DMS153 (cell line): ENCODE results near the gene SLITRK1.

Source experiments
- DNase-seq: peaks from one replicate; lab custom pipeline; 2025; lab: John Stamatoyannopoulos, UW

Gene SLITRK1

DNA sequence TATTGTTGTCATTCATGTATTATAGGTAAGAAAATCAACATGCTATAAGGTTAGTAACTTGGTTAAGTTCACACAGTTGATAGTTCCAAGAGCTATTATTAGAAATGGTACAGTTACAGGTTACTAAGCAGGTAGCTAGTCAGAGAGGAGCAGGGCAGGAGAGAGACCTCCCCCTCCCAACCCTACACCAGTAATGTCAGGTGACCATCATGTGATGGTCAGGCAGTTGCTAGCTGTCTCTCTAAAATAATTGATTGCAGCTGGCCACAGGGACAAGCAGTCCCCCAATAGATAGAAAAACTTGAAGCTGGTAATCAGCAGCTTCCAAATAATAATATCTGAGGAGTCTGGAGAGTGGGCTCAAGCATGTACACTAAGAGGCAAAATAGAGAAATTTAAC lies 14.6 kb downstream of the SLITRK1 start:
- DNase-seq, result no peak

DNA sequence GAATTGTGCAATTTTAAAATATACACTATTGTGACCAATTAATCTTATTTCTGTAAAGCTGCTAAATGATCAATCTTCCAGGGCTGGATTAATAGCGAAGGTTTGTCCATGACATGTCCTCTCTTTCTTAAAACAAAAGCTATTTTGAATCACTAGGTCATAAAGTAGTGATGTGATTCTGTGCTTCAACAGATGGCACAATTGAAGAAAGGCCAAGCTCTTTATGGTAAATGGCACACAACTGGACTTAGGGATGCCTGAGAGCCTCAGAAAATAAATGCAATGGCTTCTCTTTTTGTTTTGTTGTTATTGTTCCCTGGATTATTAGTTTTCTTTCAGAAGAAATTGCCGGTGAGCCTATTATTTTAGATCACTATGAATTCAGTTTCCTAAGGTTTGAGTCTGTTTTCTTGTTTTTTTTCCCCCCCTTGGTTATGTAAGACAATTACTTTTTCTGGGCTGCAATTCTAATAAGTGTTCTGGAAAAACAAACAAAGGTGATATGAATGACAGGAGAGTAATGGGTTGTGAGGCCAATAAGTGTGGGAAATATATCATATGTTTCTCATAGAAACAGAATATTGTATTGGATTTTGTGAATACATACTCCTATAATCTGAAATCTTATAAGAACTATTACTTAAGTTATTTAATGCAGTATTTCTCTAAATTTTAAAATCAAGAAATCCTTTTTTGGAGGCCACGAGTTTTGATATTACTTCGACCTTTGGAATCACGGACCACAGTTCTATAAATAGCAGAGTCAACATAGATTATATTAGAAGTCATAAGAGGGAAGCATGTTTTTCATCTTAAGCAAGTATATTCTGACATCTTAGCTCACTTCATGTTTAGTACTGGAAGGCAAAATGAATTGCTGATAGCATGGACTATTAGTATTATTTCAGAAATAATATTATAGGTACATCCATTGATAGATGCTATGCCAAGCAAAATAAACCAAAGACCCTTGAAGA lies 16.8 kb downstream of the SLITRK1 start:
- no peak for DNase-seq

DNA sequence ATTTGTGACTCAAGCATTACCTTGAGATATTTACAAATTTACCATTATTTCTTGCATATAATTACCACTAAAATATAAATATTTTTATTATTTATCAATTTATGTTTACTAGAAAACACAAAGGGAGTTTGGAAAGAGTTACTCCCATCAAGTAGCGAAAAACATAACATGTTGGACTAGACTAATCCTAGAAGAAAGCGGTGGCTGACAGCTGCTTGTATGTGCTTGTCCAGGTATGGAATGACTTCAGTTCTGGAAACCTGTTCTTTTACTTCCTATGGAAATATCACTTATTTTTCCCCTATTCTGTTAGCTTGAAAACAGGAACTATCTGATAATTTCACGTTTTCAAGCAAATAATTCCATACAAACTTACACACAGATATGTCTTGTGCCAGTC lies 28.5 kb downstream of the SLITRK1 start:
- no peak for DNase-seq

DNA sequence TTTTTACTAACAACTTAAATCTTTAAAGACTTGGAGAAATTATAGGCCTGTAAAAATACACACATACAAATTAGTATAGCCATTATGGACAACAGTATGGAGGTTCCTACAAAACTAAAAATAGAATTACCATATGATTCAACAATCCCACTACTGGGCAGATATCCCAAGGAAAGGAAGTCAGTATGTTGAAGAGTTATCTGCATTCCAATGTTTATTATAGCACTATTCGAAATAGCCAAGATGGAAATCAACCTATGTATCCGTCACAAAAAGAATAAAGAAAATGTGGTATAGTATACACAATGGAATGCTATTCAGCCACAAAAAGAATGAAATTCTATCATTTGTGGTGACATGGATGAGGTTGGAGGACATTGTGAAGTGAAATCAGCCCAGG lies 37.2 kb downstream of the SLITRK1 start:
- DNase-seq, result no peak

DNA sequence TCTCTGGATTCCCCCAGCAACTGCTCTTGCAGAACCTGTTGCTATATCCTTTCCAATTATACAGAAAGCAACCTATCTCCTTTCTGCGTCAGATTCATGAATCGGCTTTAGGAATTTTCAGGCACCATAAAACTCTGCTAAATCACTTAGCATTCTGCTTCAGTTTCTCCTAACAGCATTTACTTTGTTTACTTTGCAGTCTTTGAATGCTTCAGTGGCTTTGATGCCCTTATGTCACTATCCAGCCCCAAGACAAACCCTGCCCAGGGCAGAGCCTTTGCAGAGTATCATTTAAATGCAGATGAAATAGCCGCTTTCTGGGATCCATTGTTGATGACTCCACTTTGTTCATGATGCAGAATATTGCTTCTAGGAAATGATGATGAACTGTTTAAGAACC lies 43.1 kb downstream of the SLITRK1 start:
- DNase-seq, result no peak

DNA sequence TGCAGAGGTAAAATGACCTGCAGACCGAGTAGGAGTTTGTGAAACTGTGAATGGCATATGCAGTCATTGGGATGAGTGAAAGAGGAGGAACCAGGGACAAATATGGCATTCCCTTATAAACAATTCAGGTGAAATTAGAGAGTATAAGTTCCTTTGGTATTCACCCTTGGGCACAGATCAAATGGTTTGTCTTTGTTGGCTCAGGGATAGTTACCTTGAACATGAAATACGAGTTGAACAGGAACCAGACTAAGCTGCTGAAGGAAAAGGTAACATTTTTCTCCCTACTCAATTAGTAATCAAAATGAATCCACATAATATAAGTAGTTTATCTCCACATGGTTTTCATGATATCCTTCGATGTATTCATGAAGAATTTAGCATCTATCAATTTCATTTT lies 50.5 kb downstream of the SLITRK1 start:
- no peak for DNase-seq

DNA sequence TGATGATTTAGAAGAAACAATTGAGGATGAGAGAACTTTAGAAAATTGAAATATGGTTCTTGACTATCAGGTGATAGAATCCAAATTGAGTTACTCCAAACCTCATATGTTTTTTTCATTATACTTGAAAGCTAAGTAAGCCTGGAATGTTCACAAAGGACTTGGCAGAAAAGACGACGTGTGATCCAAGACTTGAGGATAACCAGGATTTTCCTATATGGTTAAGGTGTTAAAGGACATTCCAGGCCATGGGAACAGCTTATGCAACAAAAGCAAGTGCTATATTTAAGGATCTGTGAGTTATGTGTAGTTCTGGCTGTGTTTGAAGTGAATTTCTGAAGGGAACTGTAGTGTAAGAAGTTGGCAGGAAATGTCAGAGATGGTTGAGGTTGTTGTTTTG lies 52.5 kb downstream of the SLITRK1 start:
- DNase-seq, result no peak

DNA sequence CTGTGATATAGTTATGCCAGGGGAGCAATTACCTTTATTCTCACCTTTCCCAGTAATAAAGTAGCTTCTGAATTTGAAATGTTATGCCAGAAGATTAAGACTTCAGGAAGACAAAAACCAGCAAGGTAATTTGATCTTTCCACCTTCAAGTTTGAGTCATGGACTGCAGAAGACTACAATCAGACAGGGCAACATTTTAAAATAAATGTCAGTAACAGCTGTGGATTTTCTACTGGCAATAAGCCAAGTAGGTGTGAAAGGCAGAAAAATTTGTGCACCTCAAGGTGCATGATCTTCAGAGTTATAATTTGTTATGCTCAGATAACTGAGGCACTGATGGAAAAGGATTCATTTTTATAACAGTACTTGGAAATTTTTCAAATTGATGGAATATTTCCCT lies 54.9 kb downstream of the SLITRK1 start:
- no peak for DNase-seq
